ENCODE data around the gene SFXN5.
A peak's percentile ranks its signal among the peaks of the same experiment; 100 is the strongest.

The SFXN5 gene

GRCh38 chr2:72973566-72974435 is 97.7 kb downstream of the SFXN5 start:
- peak; percentile 66 for DNase-seq

- no peak for DNase-seq
Measured at GRCh38 chr2:72973137-72973535, 98.4 kb downstream of the SFXN5 start.

- no peak for DNase-seq
Measured at GRCh38 chr2:72972352-72973136, 99.0 kb downstream of the SFXN5 start.

- no peak for DNase-seq
Measured at GRCh38 chr2:72971036-72971435, 100.5 kb downstream of the SFXN5 start.

- DNase-seq, result no peak
Measured at GRCh38 chr2:72969706-72970105, 101.8 kb downstream of the SFXN5 start.

GRCh38 chr2:72968286-72968685 is 103.2 kb downstream of the SFXN5 start:
- DNase-seq, result no peak

- no peak for DNase-seq
Measured at GRCh38 chr2:72965770-72966450, 105.6 kb downstream of the SFXN5 start.

GRCh38 chr2:72965016-72965415 is 106.5 kb downstream of the SFXN5 start:
- no peak for DNase-seq

GRCh38 chr2:72964146-72964525 is 107.4 kb downstream of the SFXN5 start:
- no peak for DNase-seq

- DNase-seq, result peak; percentile 14
Measured at GRCh38 chr2:72963423-72964145, 107.9 kb downstream of the SFXN5 start.

- no peak for DNase-seq
Measured at GRCh38 chr2:72962911-72963310, 108.6 kb downstream of the SFXN5 start.

- DNase-seq, result no peak
Measured at GRCh38 chr2:72961853-72962468, 109.6 kb downstream of the SFXN5 start.

- DNase-seq, result no peak
Measured at GRCh38 chr2:72961036-72961720, 110.3 kb downstream of the SFXN5 start.

- DNase-seq, result no peak
Measured at GRCh38 chr2:72959995-72960981, 111.2 kb downstream of the SFXN5 start.

GRCh38 chr2:72959554-72959953 is 112.0 kb downstream of the SFXN5 start:
- DNase-seq, result no peak

GRCh38 chr2:72958542-72959385 is 112.7 kb downstream of the SFXN5 start:
- no peak for DNase-seq

- DNase-seq, result no peak
Measured at GRCh38 chr2:72956936-72957335, 114.6 kb downstream of the SFXN5 start.

- no peak for DNase-seq
Measured at GRCh38 chr2:72956050-72956395, 115.5 kb downstream of the SFXN5 start.
